Activated CD4-positive, CD25-positive, alpha-beta regulatory T cell treated with anti-CD3 and anti-CD28 coated beads, Interleukin-2, amount 50 U/mL, for 72 hours (primary cell): Measurements from ENCODE around the gene RPS15.
"Not testable (repeated sequence)": the region's sequence is repeated elsewhere in the genome, so short reads cannot be mapped to it uniquely, and the experiment has no call there.

Experiments used
- DNase-seq: peaks from one replicate; pipeline ENCODE4 v3.0.0; 2021

RPS15 gene

GRCh38 chr19:1471010-1471514 lies 32.9 kb downstream of the RPS15 start:
- no peak for DNase-seq

- DNase-seq: no peak
Measured at GRCh38 chr19:1471515-1472160, 33.4 kb downstream of the RPS15 start.

- no peak for DNase-seq
Measured at GRCh38 chr19:1472231-1473084, 34.3 kb downstream of the RPS15 start.

GRCh38 chr19:1473085-1473851 lies 35.1 kb downstream of the RPS15 start:
- no peak for DNase-seq

GRCh38 chr19:1474011-1474764 lies 36.0 kb downstream of the RPS15 start:
- DNase-seq: no peak

- DNase-seq: no peak
Measured at GRCh38 chr19:1474765-1475351, 36.7 kb downstream of the RPS15 start.

- DNase-seq: no peak
Measured at GRCh38 chr19:1475751-1476437, 37.7 kb downstream of the RPS15 start.

GRCh38 chr19:1477056-1477455 lies 38.9 kb downstream of the RPS15 start:
- DNase-seq: not testable (repeated sequence)

GRCh38 chr19:1478934-1479707 lies 40.9 kb downstream of the RPS15 start, which contains the start of gene C19orf25:
Gene C19orf25 (minus strand): TSS chr19:1479215. CDS start chr19:1478903, 312 bp downstream.
- DNase-seq: peak; percentile 96

- no peak for DNase-seq
Measured at GRCh38 chr19:1481224-1481892, 43.2 kb downstream of the RPS15 start.

- no peak for DNase-seq
Measured at GRCh38 chr19:1481893-1482360, 43.7 kb downstream of the RPS15 start.

GRCh38 chr19:1482361-1483130 lies 44.4 kb downstream of the RPS15 start:
- DNase-seq: no peak

GRCh38 chr19:1483131-1483978 lies 45.2 kb downstream of the RPS15 start:
- DNase-seq: no peak

GRCh38 chr19:1483979-1484428 lies 45.8 kb downstream of the RPS15 start:
- no peak for DNase-seq

GRCh38 chr19:1486720-1487575 lies 48.8 kb downstream of the RPS15 start:
- DNase-seq: no peak

- DNase-seq: no peak
Measured at GRCh38 chr19:1487576-1488281, 49.5 kb downstream of the RPS15 start.
